Small intestine (tissue), 7 donors: ENCODE data around the gene CD300A. TPM values are rescaled to one million over a fixed set of nuclear protein-coding genes. Genes with fewer than 3 reads are reported as not detected.

Experiments
- DNase-seq, 2 donors: peaks; one replicate each; pipeline versions ENCODE4 v3.0.0 to v3.0.0-alpha.2; 2013
- FAIRE-seq: peaks from 2 replicates; lab custom pipeline; 2012; peaks lifted over from hg19 to GRCh38; lab: Jason Lieb, UNC
- H3K27ac ChIP-seq, 3 donors: one replicate each; pipeline ENCODE4 v1.5.1; 2013; ENCODE audit warnings: low read length in 2 of 3, mild to moderate bottlenecking in 2 of 3, control low read depth in 1 of 3, inconsistent platforms in 1 of 3, low read depth in 1 of 3, moderate library complexity in 1 of 3
- H3K27me3 ChIP-seq, 3 donors: one replicate each; pipeline ENCODE4 v1.6.1; 2013; ENCODE audit warnings: low read length in 3 of 3, inconsistent platforms in 1 of 3; ENCODE audit not compliant: control insufficient read depth in 3 of 3, insufficient read depth in 3 of 3
- H3K36me3 ChIP-seq, 3 donors: one replicate each; pipeline ENCODE4 v1.6.1; 2013; ENCODE audit warnings: low read length in 3 of 3, inconsistent platforms in 1 of 3, low read depth in 1 of 3, mild to moderate bottlenecking in 1 of 3, moderate library complexity in 1 of 3; ENCODE audit not compliant: control insufficient read depth in 3 of 3, insufficient read depth in 2 of 3
- H3K4me1 ChIP-seq, 3 donors: one replicate each; pipeline ENCODE4 v1.6.1; 2013; ENCODE audit warnings: low read length in 2 of 3, inconsistent platforms in 1 of 3, low read depth in 1 of 3, mild to moderate bottlenecking in 1 of 3, moderate library complexity in 1 of 3; ENCODE audit not compliant: control insufficient read depth in 3 of 3, insufficient read depth in 2 of 3
- H3K4me3 ChIP-seq, 3 donors: one replicate each; pipeline ENCODE4 v1.5.1; 2013; ENCODE audit warnings: low read length in 3 of 3, control low read depth in 1 of 3, inconsistent platforms in 1 of 3, low read depth in 1 of 3, mild to moderate bottlenecking in 1 of 3, moderate library complexity in 1 of 3
- H3K9me3 ChIP-seq, 2 donors: one replicate each; pipeline ENCODE4 v1.6.1; 2013; ENCODE audit warnings: low read depth in 1 of 2, low read length in 1 of 2; ENCODE audit not compliant: control insufficient read depth in 2 of 2, insufficient read depth in 1 of 2
- WGBS, 3 donors: extraction: QIAGEN DNeasy Blood & Tissue Kit; methylation state at CpG; one replicate each; pipeline ENCODE4 v1.1.7; 2013; 5-methylcytosine and 5-hydroxymethylcytosine counted together
- polyA plus RNA-seq, 4 donors: library from polyadenylated mRNA; stranded (reverse) in 3 of 4; unstranded in 1 of 4; fragments of 200-250 nt in 3 of 4; fragments of 120-200 nt in 1 of 4; gene quantifications; one replicate each; pipeline versions ENCODE4 v1.2.1 to v1.2.3, GENCODE V29; 2013
- donor health status: healthy with polysubstance abuse.
- donor health status: control.
- donor health status: control.
- donor health status: Bipolar disorder and iron deficiency.
- donor health status: healthy.

CD300A gene
- polyA plus RNA-seq, 4 donors, result 1.1 to 5.9 (median 5.4) TPM

GRCh38 chr17:74461611-74462010, 4.8 kb upstream of the CD300A start:
- peaks cover 0 to 4% (median 0%) of the 10 kb centered on the region in 3 donors for H3K27me3 ChIP-seq
- H3K4me3 ChIP-seq, result no peak overlapping the region
- FAIRE-seq, result no peak
- no peaks in the 10 kb centered on the region for H3K36me3 ChIP-seq
- H3K4me1 ChIP-seq, result peaks cover 0 to 14% (median 0%) of the 10 kb centered on the region in 3 donors
- 81 to 86% (median 82%) methylated on average over 10 of the region's 10 CpGs for WGBS, 3 donors
- no peaks in the 10 kb centered on the region for H3K9me3 ChIP-seq
- DNase-seq, result no peak
- H3K27ac ChIP-seq, result no peak overlapping the region

DNA sequence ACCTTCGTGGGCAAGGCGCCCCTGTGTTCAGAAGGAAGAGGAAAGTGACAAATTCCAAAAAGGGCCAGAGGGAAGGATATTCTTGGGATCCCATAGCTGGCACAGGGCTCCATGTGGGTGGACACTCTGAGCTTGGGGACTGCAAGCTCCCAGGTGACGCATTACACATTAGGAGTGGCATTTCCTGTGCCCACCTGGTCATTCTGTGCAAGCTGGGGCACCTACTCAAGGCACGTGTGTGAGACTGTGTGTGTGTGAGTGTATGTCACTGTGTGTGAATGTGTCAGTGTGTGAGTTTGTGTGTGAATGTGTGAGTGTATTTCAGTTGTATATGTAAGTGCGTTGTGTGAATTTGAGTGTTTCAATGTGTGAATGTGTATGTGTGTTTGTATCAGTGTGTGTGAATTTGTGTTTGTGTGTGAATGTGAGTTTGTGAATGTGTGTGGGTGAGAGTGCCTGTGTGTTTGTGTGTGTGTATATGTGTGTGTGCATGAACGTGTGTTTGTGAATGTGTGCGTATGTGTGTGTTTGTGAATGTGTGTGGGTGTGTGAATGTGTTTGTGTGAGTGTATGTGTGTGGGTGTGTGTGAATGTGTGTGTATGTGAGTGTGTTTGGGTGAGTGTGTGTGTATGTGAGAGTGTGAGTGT, 1.6 kb upstream of the CD300A start:
- FAIRE-seq, result no peak
- H3K27ac ChIP-seq, result no peak overlapping the region
- 80 to 86% (median 82%) methylated on average over 7 of the region's 7 CpGs for WGBS, 3 donors

DNA sequence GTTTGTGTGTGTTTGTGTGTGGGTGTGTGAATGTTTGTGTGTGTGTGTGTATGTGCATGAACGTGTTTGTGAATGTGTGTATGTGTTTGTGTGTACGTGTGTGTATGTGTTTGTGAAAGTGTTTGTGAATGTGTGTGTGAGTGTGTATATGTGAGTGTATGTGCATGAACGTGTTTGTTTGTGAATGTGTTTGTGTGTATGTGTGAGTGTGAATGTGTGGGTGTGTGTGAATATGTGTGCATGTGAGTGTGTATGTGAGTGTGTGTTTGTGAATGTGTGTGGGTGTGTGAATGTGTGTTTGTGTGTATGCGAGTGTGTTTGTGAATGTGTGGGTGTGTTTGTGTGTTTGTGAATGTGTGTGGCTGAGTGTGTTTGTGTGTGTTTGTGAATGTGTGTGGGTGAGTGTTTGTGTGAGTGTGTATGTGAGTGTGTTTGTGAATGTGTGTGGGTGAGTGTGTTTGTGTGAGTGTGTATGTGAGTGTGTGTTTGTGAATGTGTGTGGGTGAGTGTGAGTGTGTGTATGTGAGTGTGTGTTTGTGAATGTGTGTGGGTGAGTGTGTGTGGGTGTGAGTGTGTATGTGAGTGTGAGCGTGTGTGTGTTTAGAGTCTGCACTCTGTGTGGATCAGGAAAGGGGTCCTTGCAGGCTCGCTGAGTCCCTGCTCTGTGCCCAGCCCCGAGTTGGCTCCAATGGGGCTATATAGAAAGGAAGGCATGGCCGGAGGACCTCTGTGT, 890 bp upstream of the CD300A start:
- H3K27me3 ChIP-seq, result peaks cover 0 to 8% (median 3%) of the 10 kb centered on the region in 3 donors
- FAIRE-seq, result no peak
- H3K4me1 ChIP-seq, result peaks cover 0 to 20% (median 0%) of the 10 kb centered on the region in 3 donors
- H3K9me3 ChIP-seq, result no peaks in the 10 kb centered on the region
- peak overlapping the region in 1 of 3 donors; percentile 43 for H3K27ac ChIP-seq
- 84 to 89% (median 85%) methylated on average over 8 of the region's 8 CpGs for WGBS, 3 donors
- no peak for DNase-seq
- no peaks in the 10 kb centered on the region for H3K36me3 ChIP-seq
- no peak overlapping the region for H3K4me3 ChIP-seq

More for the DNA sequence above, 1.6 kb upstream of the CD300A start:
- no peaks in the 10 kb centered on the region for H3K9me3 ChIP-seq
- H3K4me1 ChIP-seq, result peaks cover 0 to 20% (median 0%) of the 10 kb centered on the region in 3 donors
- DNase-seq, result no peak
- H3K4me3 ChIP-seq, result no peak overlapping the region
- no peaks in the 10 kb centered on the region for H3K36me3 ChIP-seq
- peaks cover 0 to 8% (median 3%) of the 10 kb centered on the region in 3 donors for H3K27me3 ChIP-seq

DNA sequence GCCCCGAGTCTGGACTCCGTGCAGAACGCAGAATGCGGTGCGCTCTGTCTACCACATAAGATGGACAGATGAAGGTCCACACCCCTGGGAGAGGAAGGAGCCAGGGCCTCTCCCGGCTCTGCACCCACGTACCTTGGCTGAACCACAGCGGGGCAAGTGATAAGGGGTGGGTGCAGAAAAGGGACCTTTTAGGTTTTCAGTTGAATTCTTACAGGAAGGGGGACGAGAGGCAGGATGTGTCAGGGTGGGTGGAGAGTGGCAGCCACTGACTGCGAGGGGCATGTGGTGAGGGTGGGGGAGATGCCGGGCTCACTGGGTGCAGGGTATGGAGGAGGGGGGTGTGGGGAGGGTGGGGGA, 372 bp downstream of the CD300A start:
- WGBS, 3 donors, result 13 to 15% (median 13%) methylated on average over 11 of the region's 11 CpGs
- H3K27ac ChIP-seq, result peak overlapping the region in 1 of 3 donors; percentile 43

DNA sequence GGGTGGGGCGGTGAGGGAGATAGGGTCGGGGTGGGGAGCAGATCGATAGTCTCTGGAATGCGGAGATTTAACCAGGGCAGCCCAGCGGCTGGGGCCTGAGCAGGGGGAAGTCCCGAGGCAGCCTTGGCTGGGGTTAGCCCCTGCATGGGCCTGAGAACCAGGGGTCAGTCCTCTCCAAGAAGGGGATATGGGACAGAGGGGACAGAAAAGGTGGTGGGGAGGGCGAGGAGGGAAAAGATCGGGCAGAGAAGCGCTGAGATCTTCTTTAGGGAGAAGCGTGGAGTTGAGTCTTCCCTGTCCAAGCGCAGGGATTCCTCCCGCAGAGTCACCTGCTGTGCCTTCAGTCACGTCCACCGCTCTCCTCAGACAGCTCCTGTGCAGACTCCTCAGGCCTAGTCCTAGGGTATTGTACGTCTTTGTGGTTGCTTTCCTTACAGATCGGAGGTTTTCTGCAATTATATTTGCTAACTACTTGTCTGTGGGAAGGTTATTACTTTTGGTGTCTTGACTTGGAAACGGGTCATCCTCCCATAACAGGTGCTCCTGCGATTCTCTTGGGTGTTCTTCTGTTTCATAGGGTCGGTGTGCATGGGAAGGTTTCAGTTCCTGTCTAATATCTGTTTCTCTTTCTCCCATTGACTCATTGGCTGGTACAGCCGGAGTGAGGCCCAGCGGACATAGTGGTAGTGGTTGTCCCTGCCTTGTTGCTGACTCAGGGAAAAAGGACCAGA, 952 bp downstream of the CD300A start:
- FAIRE-seq (no peak), DNase-seq (peak in 1 of 2 donors; percentile 39)
- Histone ChIP-seq H3K9me3 (no peaks in the 10 kb centered on the region), H3K4me3 (peak overlapping the region; percentile 12 to 23 (median 23)), H3K27me3 (peaks cover 0 to 8% (median 3%) of the 10 kb centered on the region in 3 donors), H3K4me1 (peaks cover 0 to 20% (median 0%) of the 10 kb centered on the region in 3 donors), H3K27ac (peak overlapping the region in 2 of 3 donors; percentile 47 to 61), H3K36me3 (no peaks in the 10 kb centered on the region)
- 44 to 58% (median 45%) methylated on average over 21 of the region's 21 CpGs for WGBS, 3 donors

More for the DNA sequence above, 372 bp downstream of the CD300A start:
- no peak for DNase-seq
- peaks cover 0 to 8% (median 3%) of the 10 kb centered on the region in 3 donors for H3K27me3 ChIP-seq
- H3K4me1 ChIP-seq, result peaks cover 0 to 20% (median 0%) of the 10 kb centered on the region in 3 donors
- no peak for FAIRE-seq
- H3K36me3 ChIP-seq, result no peaks in the 10 kb centered on the region
- H3K4me3 ChIP-seq, result peak overlapping the region in 2 of 3 donors; percentile 1 to 28
- no peaks in the 10 kb centered on the region for H3K9me3 ChIP-seq

DNA sequence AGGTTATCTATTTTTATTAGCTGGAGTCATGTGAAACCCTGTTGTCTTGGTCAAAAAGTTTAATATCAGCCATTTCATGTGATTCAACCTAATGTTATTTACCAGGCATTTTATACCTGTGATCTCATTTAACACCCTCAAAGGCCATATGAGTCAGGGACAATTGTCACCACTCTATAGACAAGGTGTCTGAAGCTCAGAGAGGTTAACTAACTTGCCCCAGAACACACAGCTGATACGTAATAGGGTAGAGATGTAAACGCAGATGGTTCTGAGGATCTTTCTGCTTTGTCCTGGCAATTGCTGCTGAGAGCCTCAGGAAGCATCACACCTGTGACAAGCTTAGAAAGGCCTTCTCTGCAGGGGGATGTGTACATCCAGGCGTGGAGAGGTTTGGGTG, 4.9 kb downstream of the CD300A start:
- Histone ChIP-seq H3K9me3 (peaks cover 0 to 13% of the 10 kb centered on the region in 2 donors), H3K4me1 (peaks cover 0 to 12% (median 0%) of the 10 kb centered on the region in 3 donors), H3K4me3 (no peak overlapping the region), H3K27ac (no peak overlapping the region), H3K27me3 (peaks cover 0 to 4% (median 3%) of the 10 kb centered on the region in 3 donors), H3K36me3 (no peaks in the 10 kb centered on the region)
- no peak for DNase-seq
- no peak for FAIRE-seq
- 85 to 89% (median 86%) methylated on average over 3 of the region's 3 CpGs for WGBS, 3 donors

DNA sequence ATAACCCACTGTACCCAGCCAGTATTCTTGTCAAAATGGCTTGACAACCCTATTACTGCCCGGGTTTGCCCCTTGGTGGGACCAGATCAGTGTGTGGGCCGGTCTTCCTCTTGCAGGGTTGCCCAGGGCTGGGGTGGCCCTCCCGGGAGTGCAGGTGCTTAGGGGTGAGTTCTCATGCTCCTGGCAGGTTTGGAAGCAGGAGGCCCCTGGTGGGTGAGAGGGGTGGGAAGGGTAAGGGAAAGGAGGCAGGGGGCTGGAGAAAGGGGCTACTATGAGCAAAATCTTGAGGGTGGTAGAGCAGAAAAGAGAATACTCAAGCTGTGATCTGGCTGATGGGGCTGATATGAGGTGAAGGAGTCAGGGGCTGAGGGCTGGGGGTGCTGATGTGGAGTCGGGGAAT, 6.5 kb downstream of the CD300A start:
- no peaks in the 10 kb centered on the region for H3K27me3 ChIP-seq
- 79 to 87% (median 85%) methylated on average over 4 of the region's 4 CpGs for WGBS, 3 donors
- H3K9me3 ChIP-seq, result peaks cover 0 to 13% of the 10 kb centered on the region in 2 donors
- H3K4me1 ChIP-seq, result no peaks in the 10 kb centered on the region
- DNase-seq, result no peak
- no peak for FAIRE-seq
- no peaks in the 10 kb centered on the region for H3K36me3 ChIP-seq
- H3K4me3 ChIP-seq, result no peak overlapping the region
- H3K27ac ChIP-seq, result peak overlapping the region in 1 of 3 donors; percentile 23

GRCh38 chr17:74473294-74473693, 6.9 kb downstream of the CD300A start:
- no peak for FAIRE-seq

More at GRCh38 chr17:74473294-74473693, 6.9 kb downstream of the CD300A start:
- no peaks in the 10 kb centered on the region for H3K27me3 ChIP-seq
- WGBS, 3 donors, result 84 to 88% (median 87%) methylated on average over 8 of the region's 8 CpGs
- H3K4me1 ChIP-seq, result no peaks in the 10 kb centered on the region
- no peak overlapping the region for H3K4me3 ChIP-seq
- H3K36me3 ChIP-seq, result no peaks in the 10 kb centered on the region
- no peak for DNase-seq
- peak overlapping the region in 1 of 3 donors; percentile 23 for H3K27ac ChIP-seq
- H3K9me3 ChIP-seq, result peaks cover 0 to 13% of the 10 kb centered on the region in 2 donors
